Heart left ventricle (tissue), 13 donors: ENCODE measurements around the gene CCNB1.

Experiments used
- CTCF ChIP-seq, 12 donors: fragments of 200-600 bp; sonication (generic) in 4 of 12; IDR thresholded peaks; one replicate each; pipeline versions ENCODE4 v1.5.0 to v1.8.0; 2018 to 2022; ENCODE audit warnings: antibody characterized with exemption in 12 of 12, mild to moderate bottlenecking in 5 of 12
- POLR2A ChIP-seq, 2 donors: fragments of 450-650 bp; IDR thresholded peaks; one replicate each; pipeline ENCODE4 v1.6.1; 2017; ENCODE audit warnings: antibody characterized with exemption in 2 of 2, mild to moderate bottlenecking in 2 of 2, moderate library complexity in 2 of 2
- donor health status: ischemic (EF 13 %, LVEDD 7.1; RV severe dilation, severe dysfunction).
- donor health status: DM: no; HTN: yes; CAD: no.
- donor health status: DM: no; HTN: no; CAD: no.
- donor health status: ischemic (EF 25% LVEDD 6.9; RV normal size, moderate dysfunction).
- donor health status: ischemic (EF 25% LVEDD 5.7; RV mildly dilated, moderate dysfunction).
- donor health status: ischemic (EF 35%, LVEDD 5.7; RV mildly dilated, moderate dysfunction).
- donor health status: nonischemic (EF 11% LVEDD 7.7; RV severe dilation, severe dysfunction).
- donor health status: DM: yes; HTN: yes; CAD: no.
- donor health status: PGD.
- donor health status: ischemic (EF 29% LVEDD 5.4; RV normal size, mild dysfunction).
- donor health status: nonischemic (EF 23%, LVEDD 6.1; RV moderate dilation, normal function).

GRCh38 chr5:69212022-69212421 lies 45.1 kb downstream of the CCNB1 start:
- TF ChIP-seq CTCF (IDR thresholded peaks at IDR 0.05) = no peak
- TF ChIP-seq POLR2A (IDR thresholded peaks at IDR 0.05) = no peak
